HG02759 (cell line): ENCODE results near the gene FBXO21.
"Not testable (repeated sequence)": the region's sequence is repeated elsewhere in the genome, so short reads cannot be mapped to it uniquely, and the experiment has no call there.

ENCODE experiments used
- ATAC-seq: cut with Tn5 transposase; IDR thresholded peaks from one replicate; pipeline ENCODE4 v1.9.1; 2021; ENCODE audit warnings: mild to moderate bottlenecking, moderate library complexity; ENCODE audit not compliant: unreplicated experiment

Gene FBXO21

GRCh38 chr12:117190210-117190781 is at the start of gene FBXO21:
Gene FBXO21 (minus strand): TSS chr12:117190470. CDS start chr12:117190456, 14 bp downstream.
- ATAC-seq: peak; percentile 89

GRCh38 chr12:117236456-117237001 is 46.3 kb upstream of the FBXO21 start:
- ATAC-seq: no peak

GRCh38 chr12:117235261-117235660 is 45.0 kb upstream of the FBXO21 start:
- ATAC-seq: no peak

GRCh38 chr12:117234441-117234840 is 44.2 kb upstream of the FBXO21 start:
- no peak for ATAC-seq

- ATAC-seq: no peak
Observed at GRCh38 chr12:117231750-117232149, 41.5 kb upstream of the FBXO21 start.

- no peak for ATAC-seq
Observed at GRCh38 chr12:117228239-117228638, 38.0 kb upstream of the FBXO21 start.

- ATAC-seq: no peak
Observed at GRCh38 chr12:117227000-117227653, 36.9 kb upstream of the FBXO21 start.

- ATAC-seq: no peak
Observed at GRCh38 chr12:117226505-117226904, 36.2 kb upstream of the FBXO21 start.

- no peak for ATAC-seq
Observed at GRCh38 chr12:117225179-117225578, 34.9 kb upstream of the FBXO21 start.

- not testable (repeated sequence) for ATAC-seq
Observed at GRCh38 chr12:117220947-117221346, 30.7 kb upstream of the FBXO21 start.

GRCh38 chr12:117218149-117218548 is 27.9 kb upstream of the FBXO21 start:
- ATAC-seq: no peak

- no peak for ATAC-seq
Observed at GRCh38 chr12:117216686-117217085, 26.4 kb upstream of the FBXO21 start.

- no peak for ATAC-seq
Observed at GRCh38 chr12:117214797-117215196, 24.5 kb upstream of the FBXO21 start.

- ATAC-seq: no peak
Observed at GRCh38 chr12:117213295-117213808, 23.1 kb upstream of the FBXO21 start.

- ATAC-seq: no peak
Observed at GRCh38 chr12:117212563-117213190, 22.4 kb upstream of the FBXO21 start.

- no peak for ATAC-seq
Observed at GRCh38 chr12:117210266-117210918, 20.1 kb upstream of the FBXO21 start.

GRCh38 chr12:117209626-117210025 is 19.4 kb upstream of the FBXO21 start:
- ATAC-seq: no peak

- ATAC-seq: no peak
Observed at GRCh38 chr12:117208811-117209455, 18.7 kb upstream of the FBXO21 start.

- no peak for ATAC-seq
Observed at GRCh38 chr12:117208206-117208605, 17.9 kb upstream of the FBXO21 start.

GRCh38 chr12:117207675-117208074 is 17.4 kb upstream of the FBXO21 start:
- no peak for ATAC-seq

- no peak for ATAC-seq
Observed at GRCh38 chr12:117202556-117202955, 12.3 kb upstream of the FBXO21 start.
